ENCODE data around the gene CACNA1G. TPM values are rescaled to one million over a fixed set of nuclear protein-coding genes. Genes with fewer than 3 reads are reported as not detected.

CACNA1G gene
- total RNA-seq, 6 experiments from 2014 or later, result not detected

- no peak for ATAC-seq
- H3K9me3 ChIP-seq, result no peaks in the 10 kb centered on the region
- no peak for DNase-seq
- WGBS (ENCODE audit: insufficient coverage, low coverage, low lambda C conversion rate, missing lambda C conversion rate), result no CpG with 5 or more reads among the region's 2 CpGs
- no peaks in the 10 kb centered on the region for H3K4me1 ChIP-seq
- H3K27me3 ChIP-seq, result no peaks in the 10 kb centered on the region
- TF ChIP-seq POLR2A (IDR thresholded peaks at IDR 0.05) (no peak), CTCF (IDR thresholded peaks at IDR 0.05) (no peak)
- H3K4me3 ChIP-seq, result no peak overlapping the region
- H3K36me3 ChIP-seq, result no peaks in the 10 kb centered on the region
- no peak overlapping the region for H3K27ac ChIP-seq
- intact Hi-C loops (cut with DNase I), result no loop called here
Observed at GRCh38 chr17:50523208-50523607, 37.3 kb upstream of the CACNA1G start.

- Histone ChIP-seq H3K36me3 (no peaks in the 10 kb centered on the region), H3K9me3 (no peaks in the 10 kb centered on the region), H3K27ac (no peak overlapping the region), H3K4me3 (no peak overlapping the region), H3K4me1 (no peaks in the 10 kb centered on the region), H3K27me3 (no peaks in the 10 kb centered on the region)
- intact Hi-C loops (cut with DNase I), result no loop called here
- DNase-seq (no peak), ATAC-seq (no peak)
- WGBS (ENCODE audit: insufficient coverage, low coverage, low lambda C conversion rate, missing lambda C conversion rate), result 93% methylated on average over 3 of the region's 18 CpGs
- no peak for TF ChIP-seq CTCF (IDR thresholded peaks at IDR 0.05)
- no peak for TF ChIP-seq POLR2A (IDR thresholded peaks at IDR 0.05)
Observed at GRCh38 chr17:50524838-50525237, 35.7 kb upstream of the CACNA1G start.

- 56% methylated on average over 3 of the region's 5 CpGs for WGBS (ENCODE audit: insufficient coverage, low coverage, low lambda C conversion rate, missing lambda C conversion rate)
- Histone ChIP-seq H3K4me1 (no peaks in the 10 kb centered on the region), H3K36me3 (no peaks in the 10 kb centered on the region), H3K27me3 (peaks cover 0 to 3% of the 10 kb centered on the region in 2 donors), H3K27ac (no peak overlapping the region), H3K9me3 (no peaks in the 10 kb centered on the region), H3K4me3 (no peak overlapping the region)
- ATAC-seq (no peak), DNase-seq (no peak)
- intact Hi-C loops (cut with DNase I), result no loop called here
- no peak for TF ChIP-seq POLR2A (IDR thresholded peaks at IDR 0.05)
- TF ChIP-seq CTCF (IDR thresholded peaks at IDR 0.05), result no peak
Observed at GRCh38 chr17:50527155-50527762, 33.3 kb upstream of the CACNA1G start.

GRCh38 chr17:50527949-50528474 is 32.5 kb upstream of the CACNA1G start:
- no peak overlapping the region for H3K27ac ChIP-seq
- no peaks in the 10 kb centered on the region for H3K9me3 ChIP-seq
- intact Hi-C loops (cut with DNase I), result no loop called here
- H3K4me1 ChIP-seq, result no peaks in the 10 kb centered on the region
- H3K4me3 ChIP-seq, result no peak overlapping the region
- peaks cover 0 to 6% of the 10 kb centered on the region in 2 donors for H3K27me3 ChIP-seq
- no peaks in the 10 kb centered on the region for H3K36me3 ChIP-seq
- ATAC-seq (no peak), DNase-seq (no peak)
- 0% methylated on average over 1 of the region's 4 CpGs for WGBS (ENCODE audit: insufficient coverage, low coverage, low lambda C conversion rate, missing lambda C conversion rate)
- TF ChIP-seq CTCF (IDR thresholded peaks at IDR 0.05) (no peak), POLR2A (IDR thresholded peaks at IDR 0.05) (no peak)

Data from right lobe of liver (tissue), 6 donors.